Nephron progenitor cell (in vitro differentiated cells): Measurements from ENCODE around the gene CFAP61.

Source experiments
- DNase-seq: peaks from one replicate; pipeline ENCODE4 v3.0.0; 2021
- H3K27ac Mint-ChIP-seq: 2 replicates; pipeline ENCODE4 v1.8.0; 2021; ENCODE audit warnings: mild to moderate bottlenecking, moderate library complexity, mixed read lengths
- H3K27me3 Mint-ChIP-seq: 2 replicates; pipeline ENCODE4 v1.8.0; 2021; ENCODE audit warnings: mild to moderate bottlenecking, low read depth, mixed read lengths; ENCODE audit not compliant: poor library complexity
- H3K36me3 Mint-ChIP-seq: 2 replicates; pipeline ENCODE4 v1.8.0; 2021; ENCODE audit warnings: low read depth, mixed read lengths
- H3K4me1 Mint-ChIP-seq: 2 replicates; pipeline ENCODE4 v1.8.0; 2021; ENCODE audit warnings: mixed read lengths
- H3K4me3 Mint-ChIP-seq: 2 replicates; pipeline ENCODE4 v1.8.0; 2021; ENCODE audit warnings: mild to moderate bottlenecking, moderate library complexity, mixed read lengths
- H3K9me3 Mint-ChIP-seq: 2 replicates; pipeline ENCODE4 v1.8.0; 2021; ENCODE audit warnings: mild to moderate bottlenecking, moderate library complexity, mixed read lengths
- TF ChIP-seq, protein P1 (sequence below): fragments of 200-600 bp; sonication (generic); IDR thresholded peaks from 2 replicates; pipeline ENCODE4 v1.5.0; 2021; ENCODE audit warnings: antibody characterized with exemption

Gene CFAP61

GRCh38 chr20:20395087-20395486 lies 342.8 kb downstream of the CFAP61 start:
- TF ChIP-seq, protein P1, sequence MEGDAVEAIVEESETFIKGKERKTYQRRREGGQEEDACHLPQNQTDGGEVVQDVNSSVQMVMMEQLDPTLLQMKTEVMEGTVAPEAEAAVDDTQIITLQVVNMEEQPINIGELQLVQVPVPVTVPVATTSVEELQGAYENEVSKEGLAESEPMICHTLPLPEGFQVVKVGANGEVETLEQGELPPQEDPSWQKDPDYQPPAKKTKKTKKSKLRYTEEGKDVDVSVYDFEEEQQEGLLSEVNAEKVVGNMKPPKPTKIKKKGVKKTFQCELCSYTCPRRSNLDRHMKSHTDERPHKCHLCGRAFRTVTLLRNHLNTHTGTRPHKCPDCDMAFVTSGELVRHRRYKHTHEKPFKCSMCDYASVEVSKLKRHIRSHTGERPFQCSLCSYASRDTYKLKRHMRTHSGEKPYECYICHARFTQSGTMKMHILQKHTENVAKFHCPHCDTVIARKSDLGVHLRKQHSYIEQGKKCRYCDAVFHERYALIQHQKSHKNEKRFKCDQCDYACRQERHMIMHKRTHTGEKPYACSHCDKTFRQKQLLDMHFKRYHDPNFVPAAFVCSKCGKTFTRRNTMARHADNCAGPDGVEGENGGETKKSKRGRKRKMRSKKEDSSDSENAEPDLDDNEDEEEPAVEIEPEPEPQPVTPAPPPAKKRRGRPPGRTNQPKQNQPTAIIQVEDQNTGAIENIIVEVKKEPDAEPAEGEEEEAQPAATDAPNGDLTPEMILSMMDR: no peak
- Mint-ChIP-seq H3K4me1 (peaks cover 25% of the 10 kb centered on the region), H3K27ac (no peak overlapping the region), H3K27me3 (peaks cover 6% of the 10 kb centered on the region), H3K9me3 (no peaks in the 10 kb centered on the region), H3K4me3 (no peak overlapping the region), H3K36me3 (peaks cover 21% of the 10 kb centered on the region)
- no peak for DNase-seq

GRCh38 chr20:20395903-20396568 lies 343.7 kb downstream of the CFAP61 start:
- TF ChIP-seq, protein P1: no peak
- Mint-ChIP-seq H3K4me1 (peaks cover 25% of the 10 kb centered on the region), H3K27me3 (peaks cover 6% of the 10 kb centered on the region), H3K4me3 (no peak overlapping the region), H3K9me3 (no peaks in the 10 kb centered on the region), H3K36me3 (peaks cover 21% of the 10 kb centered on the region), H3K27ac (no peak overlapping the region)
- DNase-seq: peak; percentile 21

DNA sequence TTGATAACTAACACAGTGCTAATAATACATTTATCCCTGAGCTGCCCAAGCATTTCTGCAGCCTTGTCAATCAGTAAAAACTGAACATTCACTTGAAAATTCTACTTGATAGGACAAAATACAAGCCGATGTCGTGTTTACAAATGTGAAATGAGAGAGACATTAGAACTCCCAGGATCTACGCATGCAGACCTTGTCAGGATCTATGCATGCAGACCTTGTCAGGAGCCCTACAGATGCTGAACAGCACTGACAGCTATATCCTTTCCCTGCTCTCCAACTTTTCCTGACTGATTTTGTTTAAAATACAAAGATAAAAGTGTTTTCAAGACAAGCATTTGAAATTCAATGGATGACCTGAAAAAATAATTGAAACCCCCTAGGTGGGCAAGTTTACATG lies 344.5 kb downstream of the CFAP61 start:
- Mint-ChIP-seq H3K4me3 (no peak overlapping the region), H3K4me1 (peaks cover 22% of the 10 kb centered on the region), H3K9me3 (no peaks in the 10 kb centered on the region), H3K27ac (no peak overlapping the region), H3K36me3 (peaks cover 15% of the 10 kb centered on the region), H3K27me3 (peaks cover 6% of the 10 kb centered on the region)
- TF ChIP-seq, protein P1: no peak
- DNase-seq: no peak

DNA sequence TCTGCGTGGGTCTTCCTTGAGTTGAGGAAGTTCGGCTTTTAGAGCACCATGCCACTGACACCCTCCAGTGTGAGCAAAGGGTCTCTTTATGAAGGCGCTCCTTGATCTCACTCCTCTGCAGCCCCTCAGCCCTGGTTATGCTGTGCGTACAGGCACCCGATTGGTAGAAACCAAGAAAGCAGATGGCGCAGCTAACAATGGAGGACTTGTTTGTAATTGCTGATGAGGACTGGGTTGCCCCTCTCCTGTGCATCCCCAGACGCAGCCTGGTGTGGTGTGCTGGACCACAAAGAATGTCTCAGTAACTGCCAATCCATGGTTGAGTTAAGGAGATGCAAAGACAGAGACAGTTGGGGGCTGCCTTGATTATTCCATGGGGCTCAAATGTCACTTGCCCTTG lies 345.8 kb downstream of the CFAP61 start:
- TF ChIP-seq, protein P1: no peak

DNA sequence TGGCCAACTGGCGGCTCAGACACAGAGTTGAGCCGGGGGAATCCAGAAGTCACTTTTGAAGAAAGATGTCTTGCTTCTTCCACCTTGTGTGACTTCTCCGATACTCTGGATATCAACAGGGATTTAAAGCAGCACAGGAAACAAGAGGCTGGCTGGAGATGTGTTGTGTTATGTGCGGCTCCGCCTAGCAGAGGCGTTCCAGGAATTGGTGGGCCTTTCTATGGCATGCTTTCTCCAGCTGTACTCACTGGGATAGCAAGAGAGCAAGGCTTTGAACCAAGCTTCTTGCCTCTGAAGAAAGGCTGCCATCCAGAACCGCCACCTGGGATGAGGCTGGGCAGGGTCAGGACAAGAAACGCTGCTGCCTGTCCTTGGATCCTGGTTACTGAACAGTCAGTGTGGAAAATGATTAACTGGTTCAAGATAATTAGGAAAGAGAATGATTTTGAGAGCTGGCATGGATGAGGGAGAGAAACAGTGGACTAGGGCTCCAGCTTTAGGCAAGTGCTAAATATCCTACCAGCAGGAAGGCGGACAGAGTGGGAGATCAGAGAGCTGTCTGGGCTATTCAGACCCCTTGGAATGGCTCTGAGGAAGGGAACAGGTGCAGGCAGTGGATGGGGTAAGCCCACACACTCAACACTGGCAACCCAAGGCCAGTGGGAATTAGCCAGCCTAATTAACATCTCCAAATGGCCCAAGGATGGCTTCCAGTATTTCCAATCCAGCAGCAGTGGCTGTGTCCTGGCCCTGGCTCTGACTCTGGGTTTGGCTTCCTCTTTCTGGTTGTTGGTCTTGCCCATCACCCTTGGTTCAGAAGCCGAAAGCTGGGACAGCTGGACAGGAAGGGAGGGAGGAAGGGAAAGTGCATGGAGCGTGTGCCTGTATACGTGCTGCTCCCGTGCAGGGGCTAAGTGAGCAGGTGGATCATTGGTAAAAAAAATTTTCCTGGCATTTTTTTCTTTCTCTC lies 347.5 kb downstream of the CFAP61 start:
- Mint-ChIP-seq H3K9me3 (no peaks in the 10 kb centered on the region), H3K4me3 (no peak overlapping the region), H3K4me1 (peaks cover 11% of the 10 kb centered on the region), H3K27ac (no peak overlapping the region), H3K36me3 (no peaks in the 10 kb centered on the region), H3K27me3 (peaks cover 20% of the 10 kb centered on the region)
- DNase-seq: no peak
- TF ChIP-seq, protein P1: no peak

More for the DNA sequence above, 345.8 kb downstream of the CFAP61 start:
- Mint-ChIP-seq H3K4me1 (peaks cover 16% of the 10 kb centered on the region), H3K4me3 (no peak overlapping the region), H3K36me3 (peaks cover 10% of the 10 kb centered on the region), H3K27me3 (peaks cover 9% of the 10 kb centered on the region), H3K9me3 (no peaks in the 10 kb centered on the region), H3K27ac (no peak overlapping the region)
- DNase-seq: no peak
